ENCODE results near the gene CRYGS.

CRYGS gene

GRCh38 chr3:186517218-186517617 is 27.0 kb downstream of the CRYGS start:
- TF ChIP-seq TCF12 (IDR thresholded peaks at IDR 0.05; ENCODE audit: low read depth), result no peak
- no peak for TF ChIP-seq RAD21 (IDR thresholded peaks at IDR 0.05; ENCODE audit: low read depth)
- TF ChIP-seq ZBTB7A (IDR thresholded peaks at IDR 0.05; ENCODE audit: low read depth), result no peak
- TF ChIP-seq TAF1 (IDR thresholded peaks at IDR 0.05; ENCODE audit: low read depth), result no peak
- no peak for TF ChIP-seq CREB1 (IDR thresholded peaks at IDR 0.05; ENCODE audit: low read depth)
- no peak for TF ChIP-seq YY1 (IDR thresholded peaks at IDR 0.05; ENCODE audit: low read depth)
- no peak for TF ChIP-seq EGR1 (IDR thresholded peaks at IDR 0.05)
- TF ChIP-seq NFIC (IDR thresholded peaks at IDR 0.05), result no peak
- TF ChIP-seq USF1 (IDR thresholded peaks at IDR 0.05), result no peak
- no peak for TF ChIP-seq MAX (IDR thresholded peaks at IDR 0.05)
- TF ChIP-seq REST (IDR thresholded peaks at IDR 0.05; ENCODE audit: low read depth), result no peak
- no peak for TF ChIP-seq EP300 (IDR thresholded peaks at IDR 0.05; ENCODE audit: borderline replicate concordance)
- no peak for TF ChIP-seq TEAD4 (IDR thresholded peaks at IDR 0.05)
- TF ChIP-seq FOXM1 (IDR thresholded peaks at IDR 0.05; ENCODE audit: borderline replicate concordance, low read depth), result no peak
- TF ChIP-seq CEBPB (IDR thresholded peaks at IDR 0.05), result no peak

GRCh38 chr3:186516646-186517045 is 27.5 kb downstream of the CRYGS start:
- no peak for TF ChIP-seq TCF12 (IDR thresholded peaks at IDR 0.05; ENCODE audit: low read depth)
- peak; percentile 91 for TF ChIP-seq CEBPB (IDR thresholded peaks at IDR 0.05)

GRCh38 chr3:186515125-186515524 is 29.1 kb downstream of the CRYGS start:
- TF ChIP-seq FOXM1 (IDR thresholded peaks at IDR 0.05; ENCODE audit: borderline replicate concordance, low read depth) (no peak), REST (IDR thresholded peaks at IDR 0.05; ENCODE audit: low read depth) (no peak), YY1 (IDR thresholded peaks at IDR 0.05; ENCODE audit: low read depth) (no peak), EP300 (IDR thresholded peaks at IDR 0.05; ENCODE audit: borderline replicate concordance) (no peak), TEAD4 (IDR thresholded peaks at IDR 0.05) (no peak), CEBPB (IDR thresholded peaks at IDR 0.05) (no peak), RAD21 (IDR thresholded peaks at IDR 0.05; ENCODE audit: low read depth) (no peak), TCF12 (IDR thresholded peaks at IDR 0.05; ENCODE audit: low read depth) (no peak), MAX (IDR thresholded peaks at IDR 0.05) (no peak), EGR1 (IDR thresholded peaks at IDR 0.05) (no peak), CREB1 (IDR thresholded peaks at IDR 0.05; ENCODE audit: low read depth) (no peak), ZBTB7A (IDR thresholded peaks at IDR 0.05; ENCODE audit: low read depth) (no peak), NFIC (IDR thresholded peaks at IDR 0.05) (no peak), TAF1 (IDR thresholded peaks at IDR 0.05; ENCODE audit: low read depth) (no peak), USF1 (IDR thresholded peaks at IDR 0.05) (no peak)

GRCh38 chr3:186514296-186515002 is 29.7 kb downstream of the CRYGS start:
- no peak for TF ChIP-seq TAF1 (IDR thresholded peaks at IDR 0.05; ENCODE audit: low read depth)
- no peak for TF ChIP-seq TCF12 (IDR thresholded peaks at IDR 0.05; ENCODE audit: low read depth)
- TF ChIP-seq REST (IDR thresholded peaks at IDR 0.05; ENCODE audit: low read depth), result no peak
- TF ChIP-seq USF1 (IDR thresholded peaks at IDR 0.05), result no peak
- TF ChIP-seq ZBTB7A (IDR thresholded peaks at IDR 0.05; ENCODE audit: low read depth), result no peak
- TF ChIP-seq MAX (IDR thresholded peaks at IDR 0.05), result no peak
- TF ChIP-seq NFIC (IDR thresholded peaks at IDR 0.05), result no peak
- no peak for TF ChIP-seq EGR1 (IDR thresholded peaks at IDR 0.05)
- no peak for TF ChIP-seq CEBPB (IDR thresholded peaks at IDR 0.05)
- TF ChIP-seq RAD21 (IDR thresholded peaks at IDR 0.05; ENCODE audit: low read depth), result no peak; the same call in 1 of the 2 replicates
- TF ChIP-seq CREB1 (IDR thresholded peaks at IDR 0.05; ENCODE audit: low read depth), result no peak

Measured in Ishikawa (cell line).